MG63 (cell line): ENCODE results near the gene PRDM9. TPM values are rescaled to one million over a fixed set of nuclear protein-coding genes. Genes with fewer than 3 reads are reported as not detected.
"Not testable (repeated sequence)": the region's sequence is repeated elsewhere in the genome, so short reads cannot be mapped to it uniquely, and the experiment has no call there.

Source experiments
- DNase-seq: peaks from one replicate; pipeline ENCODE4 v3.0.0-alpha.2; 2020
- H3K27me3 ChIP-seq: fragments of 250-450 bp; sonication (Bioruptor Pico); 2 replicates; pipeline ENCODE4 v1.5.1; 2020; ENCODE audit warnings: mild to moderate bottlenecking, moderate library complexity
- H3K36me3 ChIP-seq: fragments of 250-450 bp; sonication (Bioruptor Pico); 2 replicates; pipeline ENCODE4 v1.5.1; 2020; ENCODE audit warnings: mild to moderate bottlenecking, moderate library complexity
- H3K4me3 ChIP-seq: fragments of 250-450 bp; sonication (Bioruptor Pico); 2 replicates; pipeline ENCODE4 v1.5.1; 2020; ENCODE audit warnings: mild to moderate bottlenecking, moderate library complexity
- H3K9me3 ChIP-seq: fragments of 250-450 bp; sonication (Bioruptor Pico); 2 replicates; pipeline ENCODE4 v1.5.1; 2020; ENCODE audit warnings: mild to moderate bottlenecking, moderate library complexity
- total RNA-seq: library from RNA; depleted of rRNA; stranded (reverse); fragments of >200 nt; shearing (Covaris generic); gene quantifications from 2 replicates; pipeline ENCODE4 v1.2.3, GENCODE V29; 2014; ENCODE audit warnings: low replicate concordance; rRNA removed

Gene PRDM9
- total RNA-seq = not detected in 2 replicates

- DNase-seq = no peak
- Histone ChIP-seq H3K9me3 (peaks cover 3% of the 10 kb centered on the region; the same call in 1 of the 2 replicates), H3K4me3 (no peak within 1 kb of the TSS), H3K27me3 (no peaks in the 10 kb centered on the region), H3K36me3 (no peaks in the 10 kb centered on the region)
Measured at GRCh38 chr5:23507278-23507685, at the start of gene PRDM9. Gene PRDM9 (plus strand): TSS chr5:23507609. CDS start chr5:23509034, 1,425 bp downstream.

DNA sequence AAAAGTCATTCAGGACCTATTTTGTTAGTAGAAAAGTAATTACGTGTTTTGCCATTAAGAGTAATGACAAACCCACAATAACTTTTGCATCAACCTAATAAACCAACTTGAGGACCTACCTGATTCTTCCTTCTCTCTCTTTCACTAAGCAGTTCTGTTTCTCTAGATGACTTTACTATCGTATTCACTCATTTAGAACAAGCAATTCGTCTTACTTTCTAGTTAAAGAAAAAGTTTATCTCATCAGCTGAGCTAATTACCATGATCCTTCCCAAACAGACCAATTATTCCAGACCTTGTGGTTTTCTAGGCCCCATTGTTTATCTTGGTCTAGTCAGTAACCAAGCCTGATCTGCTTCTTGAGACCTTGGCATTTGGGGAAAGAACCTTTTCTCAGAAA, 49.6 kb upstream of the PRDM9 start:
- H3K4me3 ChIP-seq = no peak overlapping the region

DNA sequence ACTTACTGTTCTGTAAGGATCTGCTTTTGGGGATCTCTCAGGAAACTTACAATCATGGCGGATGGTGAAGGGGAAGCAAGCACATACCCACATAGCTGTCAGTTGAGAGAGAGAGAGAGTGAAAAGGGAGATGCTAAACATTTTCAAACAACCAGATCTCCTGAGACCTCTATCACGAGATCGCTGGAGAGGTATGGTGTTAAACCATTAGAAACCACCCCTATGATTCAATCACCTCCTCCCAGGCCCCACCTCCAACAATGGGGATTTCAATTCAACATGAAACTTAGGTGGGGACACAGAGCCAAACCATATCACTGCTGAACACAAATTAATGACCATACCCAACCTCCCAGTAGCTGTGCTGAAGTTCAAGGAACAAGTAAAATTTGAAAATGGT, 48.2 kb upstream of the PRDM9 start:
- Histone ChIP-seq H3K36me3 (no peaks in the 10 kb centered on the region), H3K9me3 (0 out of 2 replicates have a peak, but pooled peaks cover 7% of the 10 kb centered on the region), H3K4me3 (no peak overlapping the region), H3K27me3 (no peaks in the 10 kb centered on the region)
- no peak for DNase-seq

More for the DNA sequence above, 49.6 kb upstream of the PRDM9 start:
- no peaks in the 10 kb centered on the region for H3K27me3 ChIP-seq
- H3K36me3 ChIP-seq = no peaks in the 10 kb centered on the region
- no peak for DNase-seq
- 0 out of 2 replicates have a peak, but pooled peaks cover 5% of the 10 kb centered on the region for H3K9me3 ChIP-seq

DNA sequence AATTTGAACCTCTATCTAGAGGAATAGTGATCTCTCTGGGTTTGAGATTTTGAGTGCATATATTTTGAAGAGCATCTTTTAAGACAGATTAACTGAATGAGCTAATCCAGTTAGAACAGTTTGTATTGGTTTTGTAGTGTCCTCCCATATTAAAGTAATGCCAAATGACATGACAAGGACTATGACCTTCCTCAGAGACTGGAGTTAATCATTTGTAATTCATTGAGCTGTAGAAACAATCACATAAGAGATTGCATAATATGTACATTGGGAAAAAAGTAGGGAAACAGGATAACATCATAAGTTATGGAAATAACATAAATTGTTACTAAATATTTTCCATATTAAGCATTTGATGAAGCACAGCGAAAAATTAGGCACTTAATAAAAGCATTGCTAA, 45.8 kb upstream of the PRDM9 start:
- peaks cover 12% of the 10 kb centered on the region for H3K9me3 ChIP-seq
- H3K4me3 ChIP-seq = no peak overlapping the region
- H3K36me3 ChIP-seq = no peaks in the 10 kb centered on the region
- DNase-seq = no peak
- H3K27me3 ChIP-seq = no peaks in the 10 kb centered on the region

GRCh38 chr5:23466401-23466912, 41.0 kb upstream of the PRDM9 start:
- H3K4me3 ChIP-seq = no peak overlapping the region
- DNase-seq = no peak
- H3K36me3 ChIP-seq = no peaks in the 10 kb centered on the region
- H3K9me3 ChIP-seq = peaks cover 15% of the 10 kb centered on the region
- H3K27me3 ChIP-seq = no peaks in the 10 kb centered on the region

DNA sequence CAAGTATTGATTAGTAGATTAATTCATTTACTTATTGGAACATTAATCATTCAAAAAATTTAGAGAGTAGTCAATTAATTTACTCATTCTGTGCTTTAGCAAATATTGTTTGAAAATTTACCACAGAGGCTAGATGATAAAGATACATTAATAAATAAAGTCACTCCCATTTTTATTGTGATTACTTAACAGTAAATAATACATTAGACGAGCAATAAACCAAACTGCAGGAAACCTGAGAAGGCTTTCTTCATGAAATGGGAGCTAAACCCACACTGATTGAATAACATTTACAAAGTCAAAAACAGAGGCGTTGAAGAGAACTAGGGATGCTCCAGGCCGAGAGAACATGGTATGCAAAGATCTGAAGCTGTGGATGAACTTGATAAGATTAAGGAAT, 38.8 kb upstream of the PRDM9 start:
- H3K36me3 ChIP-seq = no peaks in the 10 kb centered on the region
- peaks cover 15% of the 10 kb centered on the region for H3K9me3 ChIP-seq
- H3K27me3 ChIP-seq = no peaks in the 10 kb centered on the region
- no peak for DNase-seq
- H3K4me3 ChIP-seq = no peak overlapping the region

- DNase-seq = no peak
- no peak overlapping the region for H3K4me3 ChIP-seq
Measured at GRCh38 chr5:23473915-23474314, 33.5 kb upstream of the PRDM9 start.

DNA sequence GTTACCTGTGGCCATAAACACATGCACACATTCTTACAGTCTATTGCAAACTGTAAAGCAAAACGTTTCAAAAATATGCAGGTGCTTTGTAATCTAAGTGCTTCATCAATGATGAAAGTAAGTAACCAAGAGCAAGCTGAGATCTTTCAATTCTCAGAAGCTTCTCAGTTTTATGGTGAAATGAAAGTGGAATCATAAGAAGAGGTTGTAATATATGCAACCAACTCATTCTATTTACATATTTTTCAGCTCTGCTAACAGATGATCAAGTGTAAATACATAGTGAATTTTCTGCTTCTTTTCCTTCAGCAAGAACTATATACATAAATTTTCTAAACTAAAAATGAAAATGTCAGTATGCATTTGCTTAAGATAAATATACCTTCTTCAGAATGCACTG, 33.1 kb upstream of the PRDM9 start:
- DNase-seq = no peak
- Histone ChIP-seq H3K9me3 (no peaks in the 10 kb centered on the region), H3K4me3 (no peak overlapping the region), H3K27me3 (no peaks in the 10 kb centered on the region), H3K36me3 (no peaks in the 10 kb centered on the region)

More at GRCh38 chr5:23473915-23474314, 33.5 kb upstream of the PRDM9 start:
- H3K27me3 ChIP-seq = no peaks in the 10 kb centered on the region
- no peaks in the 10 kb centered on the region for H3K9me3 ChIP-seq
- H3K36me3 ChIP-seq = no peaks in the 10 kb centered on the region

DNA sequence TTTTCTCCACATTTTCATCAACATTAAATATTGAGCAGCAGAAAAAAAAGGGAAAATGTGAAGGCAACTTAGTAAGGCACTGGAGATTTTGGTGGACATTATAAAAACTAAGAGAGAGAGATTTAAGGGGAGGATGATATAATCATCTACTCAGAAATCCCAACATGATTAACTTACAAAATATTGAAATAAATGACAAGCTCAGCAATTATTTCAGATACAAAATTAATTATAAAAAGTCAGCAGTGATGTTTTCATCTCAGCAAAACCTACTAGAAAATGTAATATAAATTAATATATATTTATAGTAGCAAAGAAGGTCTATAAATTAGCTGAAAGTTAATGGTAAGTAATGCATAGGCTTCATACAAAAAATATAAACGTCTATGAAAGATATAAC, 30.8 kb upstream of the PRDM9 start:
- H3K36me3 ChIP-seq = no peaks in the 10 kb centered on the region
- H3K9me3 ChIP-seq = no peaks in the 10 kb centered on the region
- no peak for DNase-seq
- H3K4me3 ChIP-seq = no peak overlapping the region
- H3K27me3 ChIP-seq = no peaks in the 10 kb centered on the region

DNA sequence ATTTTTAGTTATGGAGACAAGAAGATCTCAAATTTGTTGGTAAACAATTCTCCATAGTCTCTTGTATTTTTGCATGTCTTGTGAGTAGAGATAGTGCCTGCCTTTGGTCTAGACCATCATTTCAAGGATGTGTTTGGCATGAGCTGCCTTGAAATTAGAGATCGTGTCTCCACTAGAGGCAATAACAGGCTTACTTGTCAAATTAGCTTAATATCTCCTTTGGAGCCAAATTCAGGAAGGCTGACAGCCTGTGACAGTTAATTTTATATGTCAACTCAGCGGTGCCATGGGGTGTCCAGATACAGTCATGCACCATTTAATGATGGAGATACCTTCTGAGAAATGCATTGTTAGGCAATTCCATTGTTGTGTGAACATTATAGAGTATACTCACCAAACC, 24.8 kb upstream of the PRDM9 start:
- H3K27me3 ChIP-seq = no peaks in the 10 kb centered on the region
- H3K9me3 ChIP-seq = no peaks in the 10 kb centered on the region; the same call in 1 of the 2 replicates
- H3K36me3 ChIP-seq = no peaks in the 10 kb centered on the region
- H3K4me3 ChIP-seq = no peak overlapping the region
- no peak for DNase-seq

GRCh38 chr5:23483090-23483489, 24.3 kb upstream of the PRDM9 start:
- DNase-seq = no peak
- no peaks in the 10 kb centered on the region for H3K27me3 ChIP-seq
- no peaks in the 10 kb centered on the region for H3K36me3 ChIP-seq
- H3K9me3 ChIP-seq = no peaks in the 10 kb centered on the region; the same call in 1 of the 2 replicates
- no peak overlapping the region for H3K4me3 ChIP-seq

GRCh38 chr5:23484096-23484495, 23.3 kb upstream of the PRDM9 start:
- H3K27me3 ChIP-seq = no peaks in the 10 kb centered on the region
- no peaks in the 10 kb centered on the region for H3K36me3 ChIP-seq
- no peak for DNase-seq
- no peak overlapping the region for H3K4me3 ChIP-seq
- no peaks in the 10 kb centered on the region; the same call in 1 of the 2 replicates for H3K9me3 ChIP-seq

DNA sequence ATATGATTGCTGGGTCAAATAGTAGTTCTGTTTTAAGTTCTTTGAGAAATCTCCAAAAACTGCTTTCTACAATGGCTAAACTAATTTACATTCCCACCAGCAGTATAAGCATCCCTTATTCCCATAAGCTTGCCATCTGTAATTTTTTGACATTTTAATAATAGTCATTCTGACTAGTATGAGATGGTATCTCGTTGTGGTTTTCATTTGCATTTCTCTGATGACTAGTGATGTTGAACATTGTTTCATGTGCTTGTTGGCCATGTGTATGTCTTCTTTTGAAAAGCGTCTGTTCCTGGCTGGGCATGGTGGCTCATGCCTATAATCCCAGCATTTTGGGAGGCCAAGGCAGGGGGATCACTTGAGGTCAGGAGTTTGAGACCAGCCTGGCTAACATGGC, 21.2 kb upstream of the PRDM9 start:
- not testable (repeated sequence) for H3K36me3 ChIP-seq, H3K9me3 ChIP-seq, H3K27me3 ChIP-seq, H3K4me3 ChIP-seq, DNase-seq

- no peaks in the 10 kb centered on the region; the same call in 1 of the 2 replicates for H3K9me3 ChIP-seq
- H3K27me3 ChIP-seq = no peaks in the 10 kb centered on the region
- H3K36me3 ChIP-seq = no peaks in the 10 kb centered on the region
- no peak overlapping the region for H3K4me3 ChIP-seq
- no peak for DNase-seq
Measured at GRCh38 chr5:23490993-23491392, 16.4 kb upstream of the PRDM9 start.

DNA sequence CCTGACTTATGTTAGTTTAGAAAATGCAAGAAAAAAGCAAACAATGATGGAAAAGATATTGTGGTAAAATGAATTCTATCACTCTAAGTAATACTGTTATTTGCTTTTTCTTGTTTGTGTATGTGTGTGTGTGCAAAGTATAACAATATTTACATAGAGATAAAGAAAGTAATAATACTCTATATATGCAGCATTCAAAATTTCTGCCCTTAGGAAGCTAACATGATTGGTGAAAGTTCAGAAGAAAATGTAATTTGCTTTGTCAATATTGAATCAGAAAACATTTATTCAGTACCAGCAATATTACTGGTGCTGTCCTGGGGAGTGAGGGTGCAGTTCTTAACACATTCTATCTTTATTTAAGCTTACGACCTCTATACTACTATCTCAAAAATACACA, 12.9 kb upstream of the PRDM9 start:
- no peaks in the 10 kb centered on the region for H3K9me3 ChIP-seq
- no peaks in the 10 kb centered on the region for H3K27me3 ChIP-seq
- H3K4me3 ChIP-seq = no peak overlapping the region

DNA sequence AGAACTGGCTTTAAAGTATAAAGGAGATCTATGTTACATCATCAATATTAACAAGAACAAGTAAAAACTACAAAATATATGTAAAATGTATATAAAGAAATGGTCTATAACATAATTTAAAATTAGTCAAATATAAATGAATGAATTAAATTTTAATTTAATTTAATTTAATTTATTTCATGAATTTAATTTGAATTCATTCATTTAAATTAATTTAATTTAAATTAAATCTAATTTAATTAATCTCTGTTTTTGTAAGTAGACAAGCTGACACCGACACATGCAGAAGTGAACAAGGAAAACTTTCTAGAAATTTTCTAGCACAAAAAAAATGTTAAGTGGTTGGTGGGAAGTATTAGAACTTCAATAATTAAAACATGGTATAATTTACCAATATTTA, 10.8 kb upstream of the PRDM9 start:
- H3K4me3 ChIP-seq = no peak overlapping the region
- DNase-seq = no peak
- no peaks in the 10 kb centered on the region for H3K27me3 ChIP-seq
- no peaks in the 10 kb centered on the region for H3K9me3 ChIP-seq
- no peaks in the 10 kb centered on the region for H3K36me3 ChIP-seq

More for the DNA sequence above, 12.9 kb upstream of the PRDM9 start:
- no peak for DNase-seq
- no peaks in the 10 kb centered on the region for H3K36me3 ChIP-seq

DNA sequence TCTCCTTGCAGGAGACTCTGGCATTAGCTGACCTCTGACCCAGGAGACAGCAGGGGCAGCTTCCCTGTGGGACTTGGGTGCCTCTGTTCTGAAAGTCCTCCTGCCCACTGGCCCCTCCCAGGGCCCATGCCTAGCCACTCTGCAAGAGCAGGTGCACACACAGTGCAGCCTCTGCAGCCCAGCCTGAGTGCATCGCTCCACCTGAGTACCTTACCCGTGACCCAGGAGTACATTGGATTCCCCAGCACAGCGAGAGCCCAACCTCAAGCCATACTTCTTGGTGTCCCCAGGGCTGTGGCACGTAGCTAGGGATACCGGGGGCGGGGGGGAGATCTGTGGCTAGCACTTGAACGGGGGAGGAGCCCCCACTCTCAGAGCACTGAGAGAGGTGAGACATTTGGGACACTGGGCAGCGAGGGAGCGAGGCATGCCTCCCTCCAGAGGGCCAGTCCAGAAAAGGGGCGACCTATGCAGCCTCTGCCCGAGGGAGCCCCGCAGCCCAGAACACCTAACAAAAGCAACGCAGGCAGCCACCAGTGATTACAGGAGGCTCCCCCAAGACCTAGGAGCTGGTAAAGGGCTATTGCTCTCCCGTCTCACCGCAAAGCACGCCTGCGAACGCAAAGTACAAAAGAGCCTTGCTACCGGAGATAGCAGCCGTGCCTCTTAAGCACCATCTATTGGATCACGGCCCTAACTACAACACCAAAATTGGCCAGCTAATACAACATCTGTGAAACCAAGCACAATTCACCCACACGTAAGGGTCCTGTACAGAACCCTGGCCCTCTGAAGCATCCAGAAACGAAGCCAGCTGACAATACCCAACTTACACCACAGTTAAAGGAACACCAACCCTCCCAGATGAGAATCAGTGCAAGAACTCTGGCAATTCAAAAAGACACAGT, 826 bp upstream of the PRDM9 start:
- Histone ChIP-seq H3K27me3 (no peaks in the 10 kb centered on the region), H3K4me3 (no peak overlapping the region), H3K9me3 (peaks cover 3% of the 10 kb centered on the region; the same call in 1 of the 2 replicates), H3K36me3 (no peaks in the 10 kb centered on the region)
- DNase-seq = no peak

- DNase-seq, H3K4me3 ChIP-seq, H3K9me3 ChIP-seq, H3K36me3 ChIP-seq, H3K27me3 ChIP-seq: not testable (repeated sequence)
Measured at GRCh38 chr5:23510434-23510833, 3.0 kb downstream of the PRDM9 start.
